HuH-7 (cell line): ENCODE results near the gene ALK.

Source experiments
- DNase-seq: peaks from one replicate; pipeline ENCODE4 v3.0.0; 2011; ENCODE audit warnings: low spot score

Gene ALK

GRCh38 chr2:29485631-29486030, 435.8 kb downstream of the ALK start:
- DNase-seq, result no peak

DNA sequence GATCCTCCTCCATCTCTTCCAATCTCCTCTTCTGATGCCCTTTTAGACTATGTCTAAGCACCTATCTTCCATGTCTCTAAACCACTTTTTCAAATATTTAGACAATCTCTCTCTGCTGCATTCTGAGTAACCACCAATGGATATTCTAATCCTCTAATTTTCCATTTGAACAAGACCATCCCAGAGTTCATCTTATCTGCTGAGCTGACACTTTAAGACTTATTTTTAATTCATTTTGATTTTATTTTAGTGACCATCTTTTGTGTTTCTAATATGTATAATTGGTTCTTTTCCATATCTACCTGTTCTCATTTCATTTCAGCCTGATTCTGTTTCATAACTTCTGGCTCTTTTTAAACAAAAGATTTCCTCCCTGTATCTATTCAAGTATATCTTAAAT, 436.3 kb downstream of the ALK start:
- DNase-seq, result no peak

GRCh38 chr2:29482867-29483266, 438.5 kb downstream of the ALK start:
- no peak for DNase-seq

DNA sequence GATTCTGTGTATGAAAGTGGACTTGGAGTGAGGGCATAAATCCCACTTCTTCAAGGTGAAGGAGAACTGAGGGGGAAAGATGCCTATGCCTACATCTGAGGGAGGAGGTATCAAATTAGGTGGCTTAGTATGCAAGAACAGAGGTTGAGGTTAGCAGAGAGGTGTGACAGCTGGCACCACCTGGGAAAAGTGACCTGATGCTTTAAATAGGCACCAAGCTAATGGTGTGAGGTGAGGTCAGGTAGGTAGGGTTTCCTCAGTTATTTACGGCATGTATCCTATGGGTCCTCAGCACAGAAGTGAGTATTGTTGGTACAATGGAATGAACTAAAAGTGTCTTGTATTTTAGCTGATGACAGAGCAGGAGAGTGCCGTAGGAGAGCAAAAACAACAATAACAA, 439.0 kb downstream of the ALK start:
- DNase-seq, result no peak

- no peak for DNase-seq
These were observed 440.1 kb downstream of the ALK start for GRCh38 chr2:29481313-29481712.

- no peak for DNase-seq
These were observed 441.0 kb downstream of the ALK start for GRCh38 chr2:29480426-29480825.

DNA sequence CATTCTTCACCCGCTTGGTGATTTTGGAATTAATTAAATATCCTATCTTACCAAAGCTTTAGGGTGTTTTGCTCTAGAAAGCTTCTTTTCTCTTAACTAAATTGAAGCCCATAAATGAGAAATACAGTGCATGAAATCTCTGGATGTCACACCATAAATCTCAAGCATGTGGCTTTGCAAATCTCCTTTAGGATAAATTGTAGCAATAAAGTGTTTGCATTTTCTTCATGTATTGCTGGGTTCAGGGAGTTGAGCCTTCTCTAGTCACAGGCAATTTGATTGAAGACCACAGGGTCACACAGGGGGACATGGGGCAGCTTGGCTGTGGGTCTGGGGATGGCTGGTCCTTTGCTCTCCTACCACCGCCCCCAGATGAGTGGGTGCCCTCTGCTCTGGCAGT, 442.0 kb downstream of the ALK start:
- DNase-seq, result no peak

- DNase-seq, result no peak
These were observed 442.7 kb downstream of the ALK start for GRCh38 chr2:29478641-29479040.

- no peak for DNase-seq
These were observed 444.2 kb downstream of the ALK start for GRCh38 chr2:29477186-29477585.

GRCh38 chr2:29475499-29475898, 445.9 kb downstream of the ALK start:
- DNase-seq, result no peak

DNA sequence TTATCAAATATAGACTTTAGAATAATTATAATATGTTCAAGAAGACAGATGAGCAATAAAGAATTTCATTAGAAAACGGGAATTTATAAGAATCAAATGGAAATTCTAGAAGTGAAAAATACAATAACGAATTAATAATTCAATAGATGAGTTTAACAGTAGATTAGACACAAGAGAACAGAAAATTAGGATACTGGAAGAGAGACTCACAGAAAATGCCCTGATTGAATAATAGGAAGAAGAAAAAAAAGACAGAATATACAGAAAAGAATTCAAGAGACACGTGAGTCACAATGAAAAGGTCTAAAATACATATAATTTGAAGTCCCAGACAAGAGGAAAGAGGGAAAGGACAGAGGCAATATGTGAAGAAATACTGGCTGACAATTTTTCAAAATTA, 451.4 kb downstream of the ALK start:
- DNase-seq, result no peak

GRCh38 chr2:29469516-29469915, 451.9 kb downstream of the ALK start:
- no peak for DNase-seq

- DNase-seq, result no peak
These were observed 458.0 kb downstream of the ALK start for GRCh38 chr2:29463181-29463900.

DNA sequence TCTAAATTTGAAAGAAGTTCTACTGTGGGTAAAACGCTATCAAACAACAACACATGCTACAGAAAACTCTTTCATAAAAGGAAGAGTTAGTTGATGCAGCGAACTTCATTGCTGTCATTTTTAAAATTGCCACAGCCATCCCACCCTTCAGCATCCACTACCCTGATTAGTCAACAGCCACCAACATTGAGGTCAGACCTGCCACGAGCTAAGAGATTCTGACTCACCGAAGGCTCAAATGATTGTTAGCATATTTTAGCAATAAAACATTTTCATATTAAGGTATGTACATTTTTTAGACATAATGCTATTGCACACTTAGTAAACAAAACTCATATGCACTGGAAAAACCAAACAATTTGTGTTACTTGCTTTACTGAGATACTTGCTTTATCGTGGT, 459.1 kb downstream of the ALK start:
- no peak for DNase-seq

GRCh38 chr2:29460190-29460589, 461.2 kb downstream of the ALK start:
- no peak for DNase-seq

DNA sequence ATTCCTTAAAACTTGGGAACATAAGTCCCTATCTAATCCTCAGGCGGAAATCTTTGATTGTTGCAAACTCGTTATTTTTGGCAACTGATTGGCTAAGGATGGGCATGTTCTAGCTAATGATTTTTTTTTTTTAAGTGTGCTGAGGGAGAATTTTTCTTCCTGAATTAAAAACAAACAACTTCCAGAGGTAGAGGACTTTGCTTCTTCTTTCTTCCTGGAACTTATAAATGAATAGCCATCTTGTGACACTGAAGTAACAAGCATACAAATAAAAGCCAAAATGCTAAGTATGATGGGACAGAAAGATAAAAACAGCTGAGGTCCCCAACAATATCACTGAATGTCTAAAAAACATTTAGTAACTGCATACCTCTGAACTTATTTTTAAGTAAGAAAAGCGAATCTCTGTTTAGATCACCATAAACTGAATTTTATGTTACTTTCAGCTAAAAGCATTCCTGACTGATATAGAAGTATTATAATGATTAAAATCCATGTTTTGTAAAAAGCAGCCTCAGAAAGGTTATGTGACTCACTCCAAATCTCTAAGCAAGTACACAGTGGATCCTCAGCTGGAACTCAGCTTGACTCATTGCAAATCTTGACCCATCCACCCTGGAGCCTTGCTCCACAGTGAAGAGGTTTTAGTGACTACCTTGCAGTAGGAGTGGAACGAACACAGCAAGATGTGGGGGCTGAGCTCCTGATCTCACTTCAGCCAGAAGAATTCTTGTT, 461.8 kb downstream of the ALK start:
- no peak for DNase-seq

DNA sequence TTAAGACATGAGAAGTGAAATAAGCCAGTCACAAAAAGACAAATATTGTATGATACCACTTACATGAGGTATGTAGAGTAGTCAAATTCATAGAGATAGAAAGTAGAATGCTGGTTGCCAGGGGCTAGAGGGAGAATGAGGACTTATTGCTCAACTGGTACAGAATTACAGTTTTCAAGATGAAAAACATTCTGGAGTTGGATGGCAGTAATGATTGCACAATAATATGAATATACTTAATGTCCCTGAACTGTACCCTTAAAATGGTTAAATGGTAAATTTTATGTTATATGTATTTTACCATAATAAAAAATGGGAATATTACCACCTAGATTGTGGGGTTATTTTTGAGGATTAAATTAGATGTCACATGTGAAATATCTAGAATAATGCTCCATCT, 465.0 kb downstream of the ALK start:
- no peak for DNase-seq

DNA sequence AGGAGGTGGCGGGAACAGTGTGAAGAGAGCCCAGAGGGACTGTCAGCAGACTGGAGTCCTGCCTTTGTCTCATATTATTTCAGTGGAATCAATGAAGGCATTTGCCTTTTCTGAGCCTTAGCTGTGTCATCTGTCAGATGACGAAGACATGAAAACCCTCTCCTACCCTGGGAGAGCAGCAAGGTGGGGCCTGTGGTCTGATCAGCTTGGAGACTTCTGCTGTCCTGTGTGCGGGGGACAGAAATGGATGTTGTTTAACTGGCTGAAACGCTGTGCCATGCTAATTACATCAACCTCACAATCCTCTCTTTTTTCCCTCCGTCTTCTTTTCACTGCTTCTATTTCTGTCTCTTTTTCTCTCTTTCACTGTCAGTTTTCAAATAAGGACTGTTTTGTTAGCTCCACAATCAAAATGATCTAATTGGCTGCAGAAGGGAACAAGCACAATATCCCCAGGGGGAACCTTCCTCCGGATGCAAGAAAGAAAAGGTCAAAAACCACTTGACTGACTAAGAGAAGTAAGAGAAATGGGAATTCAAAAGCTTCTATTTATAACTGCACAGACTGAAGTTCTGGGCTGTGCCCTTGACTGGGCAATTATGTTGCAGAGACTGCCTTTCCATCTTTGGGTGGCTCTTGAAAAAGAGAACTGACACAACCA, 466.1 kb downstream of the ALK start:
- DNase-seq, result no peak

DNA sequence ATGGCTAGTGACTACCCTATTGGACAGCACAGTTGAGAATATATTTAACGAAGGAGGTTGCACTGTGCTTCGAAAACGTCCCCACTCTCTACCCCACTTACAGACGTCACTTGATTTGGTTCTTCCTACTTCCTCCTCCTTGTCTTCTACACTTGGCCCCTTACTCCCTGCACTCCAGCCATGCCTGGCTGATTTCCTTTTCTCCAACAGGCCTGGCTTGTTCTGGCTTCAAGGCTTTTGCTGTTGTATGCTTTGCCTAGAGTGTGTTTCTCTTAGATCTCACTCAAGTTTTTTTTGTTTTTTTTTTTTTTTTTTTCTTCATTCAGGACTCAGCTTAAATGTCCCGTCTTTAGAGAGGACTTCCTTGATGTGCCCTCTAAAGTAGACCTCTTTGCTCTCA, 469.4 kb downstream of the ALK start:
- DNase-seq, result no peak

GRCh38 chr2:29450596-29451222, 470.7 kb downstream of the ALK start:
- DNase-seq, result no peak

- no peak for DNase-seq
These were observed 471.9 kb downstream of the ALK start for GRCh38 chr2:29449499-29449898.

GRCh38 chr2:29448096-29448688, 473.2 kb downstream of the ALK start:
- DNase-seq, result no peak
